Trophoblast cell (in vitro differentiated cells and primary cell): Measurements from ENCODE around the gene PACS1.

Experiments
- DNase-seq, 2 donors: peaks; one replicate each; pipeline ENCODE4 v3.0.0-alpha.2; 2016
- H2AFZ ChIP-seq: 2 replicates; pipeline ENCODE4 v1.6.1; 2013; ENCODE audit warnings: low read length, moderate library complexity, mild to moderate bottlenecking; ENCODE audit not compliant: insufficient read depth, poor library complexity
- H2AK5ac ChIP-seq: 2 replicates; pipeline ENCODE4 v1.6.1; 2013; ENCODE audit warnings: mild to moderate bottlenecking, low read length
- H2BK120ac ChIP-seq: 2 replicates; pipeline ENCODE4 v1.6.1; 2013; ENCODE audit warnings: low read length, mild to moderate bottlenecking, moderate library complexity; ENCODE audit not compliant: insufficient read depth, poor library complexity
- H2BK12ac ChIP-seq: 2 replicates; pipeline ENCODE4 v1.6.1; 2013; ENCODE audit warnings: mild to moderate bottlenecking, low read length, moderate library complexity
- H2BK5ac ChIP-seq: 2 replicates; pipeline ENCODE4 v1.6.1; 2013; ENCODE audit warnings: low read length, low read depth, moderate library complexity, mild to moderate bottlenecking; ENCODE audit not compliant: poor library complexity
- H3K14ac ChIP-seq: 2 replicates; pipeline ENCODE4 v1.6.1; 2013; ENCODE audit warnings: mild to moderate bottlenecking, low read length
- H3K18ac ChIP-seq: 2 replicates; pipeline ENCODE4 v1.6.1; 2013; ENCODE audit warnings: mild to moderate bottlenecking, low read length
- H3K23ac ChIP-seq: 2 replicates; pipeline ENCODE4 v1.6.1; 2013; ENCODE audit warnings: low read length
- H3K27ac ChIP-seq: 2 replicates; pipeline ENCODE4 v1.5.1; 2013; ENCODE audit warnings: low read depth, mild to moderate bottlenecking, inconsistent platforms, low read length, moderate library complexity
- H3K27me3 ChIP-seq: 2 replicates; pipeline ENCODE4 v1.6.1; 2013; ENCODE audit warnings: inconsistent platforms, mild to moderate bottlenecking, low read length, moderate library complexity; ENCODE audit not compliant: insufficient read depth
- H3K36me3 ChIP-seq, 2 experiments: 1 replicate in 1 of 2; 2 replicates in 1 of 2; pipeline ENCODE4 v1.6.1; 2013; ENCODE audit warnings: low read length in 2 of 2, mild to moderate bottlenecking in 2 of 2, moderate library complexity in 1 of 2; ENCODE audit not compliant: insufficient read depth in 2 of 2, control insufficient read depth in 1 of 2
- H3K4ac ChIP-seq: 2 replicates; pipeline ENCODE4 v1.6.1; 2013; ENCODE audit warnings: low read depth, mild to moderate bottlenecking, low read length, moderate library complexity
- H3K4me1 ChIP-seq, 2 experiments: 1 replicate in 1 of 2; 2 replicates in 1 of 2; pipeline ENCODE4 v1.6.1; 2013; ENCODE audit warnings: low read length in 2 of 2, mild to moderate bottlenecking in 2 of 2, moderate library complexity in 1 of 2; ENCODE audit not compliant: insufficient read depth in 2 of 2, control insufficient read depth in 1 of 2
- H3K4me2 ChIP-seq: 2 replicates; pipeline ENCODE4 v1.6.1; 2013; ENCODE audit warnings: inconsistent platforms, mild to moderate bottlenecking, low read length, moderate library complexity
- H3K4me3 ChIP-seq: 2 replicates; pipeline ENCODE4 v1.5.1; 2013; ENCODE audit warnings: mild to moderate bottlenecking, low read depth, low read length, inconsistent platforms
- H3K79me1 ChIP-seq: one replicate; pipeline ENCODE4 v1.6.1; 2013; ENCODE audit warnings: low read length
- H3K79me2 ChIP-seq: 2 replicates; pipeline ENCODE4 v1.6.1; 2013; ENCODE audit warnings: low read length, mild to moderate bottlenecking; ENCODE audit not compliant: control insufficient read depth, insufficient read depth, poor library complexity
- H3K9ac ChIP-seq: 2 replicates; pipeline ENCODE4 v1.6.1; 2013; ENCODE audit warnings: mild to moderate bottlenecking, low read length
- H3K9me3 ChIP-seq: 2 replicates; pipeline ENCODE4 v1.6.1; 2013; ENCODE audit warnings: low read depth, mild to moderate bottlenecking, control low read depth, inconsistent platforms, low read length; ENCODE audit not compliant: insufficient read depth
- H4K12ac ChIP-seq: 2 replicates; pipeline ENCODE4 v1.6.1; 2013; ENCODE audit warnings: low read depth, mild to moderate bottlenecking, low read length, moderate library complexity
- H4K8ac ChIP-seq: 2 replicates; pipeline ENCODE4 v1.6.1; 2013; ENCODE audit warnings: low read depth, mild to moderate bottlenecking, low read length, moderate library complexity
- H4K91ac ChIP-seq: one replicate; pipeline ENCODE4 v1.6.1; 2013; ENCODE audit warnings: low read depth, mild to moderate bottlenecking, low read length, moderate library complexity
- WGBS: extraction: QIAGEN DNeasy Blood & Tissue Kit; methylation state at CpG from one replicate; pipeline ENCODE4 v1.1.7; 2013; ENCODE audit warnings: missing lambda C conversion rate; ENCODE audit not compliant: insufficient read length, insufficient coverage; ENCODE audit errors: extremely low coverage; 5-methylcytosine and 5-hydroxymethylcytosine counted together

PACS1 gene

GRCh38 chr11:66048547-66049323 is 21.3 kb upstream of the PACS1 start, which contains the start of gene GAL3ST3:
Gene GAL3ST3, minus strand, starts transcription at chr11:66049161. Its CDS starts 3,746 bp downstream, at chr11:66045415.
- Histone ChIP-seq H2AK5ac (no peak within 1 kb of the TSS), H3K23ac (no peak within 1 kb of the TSS), H3K4me3 (no peak within 1 kb of the TSS), H3K27me3 (no peaks in the 10 kb centered on the region), H3K9me3 (no peaks in the 10 kb centered on the region), H3K79me1 (peaks cover 9% of the 10 kb centered on the region), H2BK120ac (no peak within 1 kb of the TSS), H3K79me2 (peaks cover 13% of the 10 kb centered on the region), H3K4me1 (peaks cover 8 to 14% of the 10 kb centered on the region in 2 experiments), H3K27ac (no peak within 1 kb of the TSS), H3K4ac (no peak within 1 kb of the TSS), H2BK12ac (no peak within 1 kb of the TSS), H4K12ac (no peak within 1 kb of the TSS), H4K91ac (no peak within 1 kb of the TSS), H3K4me2 (peak within 1 kb of the TSS; percentile 50), H4K8ac (no peak within 1 kb of the TSS), H3K14ac (no peak within 1 kb of the TSS), H3K36me3 (peaks cover 0 to 3% of the 10 kb centered on the region in 2 experiments), H3K18ac (no peak within 1 kb of the TSS), H2BK5ac (no peak within 1 kb of the TSS), H2AFZ (no peak within 1 kb of the TSS), H3K9ac (no peak within 1 kb of the TSS)
- no CpG with 5 or more reads among the region's 39 CpGs for WGBS
- no peak for DNase-seq

- H3K27me3 ChIP-seq, result no peaks in the 10 kb centered on the region
- H3K4me3 ChIP-seq, result no peak overlapping the region
- no peak overlapping the region for H3K23ac ChIP-seq
- H3K27ac ChIP-seq, result no peak overlapping the region
- no peak overlapping the region for H4K12ac ChIP-seq
- peaks cover 10 to 11% of the 10 kb centered on the region in 2 experiments for H3K36me3 ChIP-seq
- H3K9me3 ChIP-seq, result no peaks in the 10 kb centered on the region
- peak overlapping the region; percentile 25 for H4K8ac ChIP-seq
- H3K14ac ChIP-seq, result peak overlapping the region; percentile 24
- peaks cover 8 to 14% of the 10 kb centered on the region in 2 experiments for H3K4me1 ChIP-seq
- peaks cover 13% of the 10 kb centered on the region for H3K79me2 ChIP-seq
- no peak overlapping the region for H2BK120ac ChIP-seq
- no peak overlapping the region for H3K9ac ChIP-seq
- no peak overlapping the region for H3K4ac ChIP-seq
- no peak overlapping the region for H3K18ac ChIP-seq
- no peak overlapping the region for H2AK5ac ChIP-seq
- no CpG with 5 or more reads among the region's 5 CpGs for WGBS
- peaks cover 9% of the 10 kb centered on the region for H3K79me1 ChIP-seq
- no peak overlapping the region for H2BK12ac ChIP-seq
- H3K4me2 ChIP-seq, result peak overlapping the region; percentile 68
- peak overlapping the region; percentile 71 for H4K91ac ChIP-seq
- H2BK5ac ChIP-seq, result no peak overlapping the region
- no peak for DNase-seq
- no peak overlapping the region for H2AFZ ChIP-seq
Observed at GRCh38 chr11:66050581-66051231, 19.4 kb upstream of the PACS1 start.

- peak overlapping the region; percentile 93 for H3K27ac ChIP-seq
Observed at GRCh38 chr11:66051371-66051765, 18.7 kb upstream of the PACS1 start.

GRCh38 chr11:66051766-66052663 is 18.1 kb upstream of the PACS1 start, which contains the start of gene SF3B2:
Gene SF3B2, plus strand, starts transcription at chr11:66052364. Its CDS starts 21 bp downstream, at chr11:66052385.
- Histone ChIP-seq H3K4me1 (peaks cover 8 to 10% of the 10 kb centered on the region in 2 experiments), H3K9me3 (no peaks in the 10 kb centered on the region), H3K4me3 (peak within 1 kb of the TSS; percentile 96), H3K36me3 (peaks cover 17 to 18% of the 10 kb centered on the region in 2 experiments), H4K12ac (peak within 1 kb of the TSS; percentile 56), H2BK12ac (peak within 1 kb of the TSS; percentile 14), H3K23ac (no peak within 1 kb of the TSS), H3K4ac (peak within 1 kb of the TSS; percentile 97), H3K9ac (peak within 1 kb of the TSS; percentile 98), H3K14ac (peak within 1 kb of the TSS; percentile 66), H3K79me2 (peaks cover 13% of the 10 kb centered on the region), H2BK5ac (peak within 1 kb of the TSS; percentile 58), H3K4me2 (peak within 1 kb of the TSS; percentile 77), H4K8ac (peak within 1 kb of the TSS; percentile 92), H3K27ac (peak within 1 kb of the TSS; percentile 93), H3K27me3 (no peaks in the 10 kb centered on the region), H2AK5ac (peak within 1 kb of the TSS; percentile 28), H2BK120ac (peak within 1 kb of the TSS; percentile 45), H2AFZ (peak within 1 kb of the TSS; percentile 46), H3K79me1 (peaks cover 9% of the 10 kb centered on the region), H3K18ac (peak within 1 kb of the TSS; percentile 41), H4K91ac (peak within 1 kb of the TSS; percentile 71)
- peak; percentile 99 for DNase-seq
- WGBS, result no CpG with 5 or more reads among the region's 84 CpGs

More at GRCh38 chr11:66051371-66051765, 18.7 kb upstream of the PACS1 start:
- Histone ChIP-seq H3K4me2 (peak overlapping the region; percentile 68), H3K27me3 (no peaks in the 10 kb centered on the region), H2BK12ac (no peak overlapping the region), H3K36me3 (peaks cover 11 to 13% of the 10 kb centered on the region in 2 experiments), H2BK5ac (peak overlapping the region; percentile 58), H3K14ac (peak overlapping the region; percentile 48), H3K4ac (peak overlapping the region; percentile 35), H3K9ac (peak overlapping the region; percentile 74), H2AFZ (peak overlapping the region; percentile 28), H3K79me2 (peaks cover 13% of the 10 kb centered on the region), H4K8ac (peak overlapping the region; percentile 67), H3K79me1 (peaks cover 9% of the 10 kb centered on the region), H3K4me3 (peak overlapping the region; percentile 59), H3K23ac (no peak overlapping the region), H2BK120ac (peak overlapping the region; percentile 45), H2AK5ac (no peak overlapping the region), H3K18ac (peak overlapping the region; percentile 23), H4K91ac (peak overlapping the region; percentile 71), H4K12ac (peak overlapping the region; percentile 54), H3K4me1 (peaks cover 8 to 13% of the 10 kb centered on the region in 2 experiments), H3K9me3 (no peaks in the 10 kb centered on the region)
- WGBS, result no CpG with 5 or more reads among the region's 12 CpGs
- DNase-seq, result peak in 1 of 2 donors; percentile 17
